Gastrocnemius medialis (tissue), 4 donors: ENCODE data around the gene NR5A1. TPM values are rescaled to one million over a fixed set of nuclear protein-coding genes. Genes with fewer than 3 reads are reported as not detected.

ENCODE experiments used
- ATAC-seq, 2 donors: fragments of 150-250 bp; one replicate each; pipeline ENCODE4 v1.9.1; 2016
- DNase-seq, 2 donors: peaks; one replicate each; pipeline ENCODE4 v3.0.0-alpha.2; 2019
- H3K27ac ChIP-seq, 4 donors: fragments of 200-600 bp; sonication (generic); 1 replicate in 1 of 4; 2 replicates in 3 of 4; pipeline ENCODE4 v1.5.1; 2016 to 2018; ENCODE audit warnings: mild to moderate bottlenecking in 2 of 4, moderate library complexity in 1 of 4
- H3K27me3 ChIP-seq, 3 donors: fragments of 200-600 bp; sonication (generic) in 2 of 3; 1 replicate in 1 of 3; 2 replicates in 2 of 3; pipeline versions ENCODE4 v1.5.1 to v1.6.0; 2016 to 2019; ENCODE audit warnings: mild to moderate bottlenecking in 1 of 3, moderate library complexity in 1 of 3
- H3K36me3 ChIP-seq, 2 donors: fragments of 200-600 bp; sonication (generic) in 1 of 2; one replicate each; pipeline ENCODE4 v1.5.1; 2017 to 2018
- H3K4me1 ChIP-seq, 2 donors: fragments of 200-600 bp; sonication (generic) in 1 of 2; one replicate each; pipeline ENCODE4 v1.5.1; 2016 to 2017; ENCODE audit warnings: mild to moderate bottlenecking in 2 of 2
- H3K4me3 ChIP-seq, 4 donors: fragments of 200-600 bp; sonication (generic) in 3 of 4; 1 replicate in 1 of 4; 2 replicates in 3 of 4; pipeline ENCODE4 v1.5.1; 2016 to 2019; ENCODE audit warnings: mild to moderate bottlenecking in 2 of 4
- H3K9me3 ChIP-seq, 3 donors: fragments of 200-600 bp; sonication (generic) in 2 of 3; 1 replicate in 1 of 3; 2 replicates in 2 of 3; pipeline ENCODE4 v1.5.1; 2016 to 2019
- POLR2A ChIP-seq, 2 donors: fragments of 450-650 bp; IDR thresholded peaks; one replicate each; pipeline ENCODE4 v1.6.1; 2017; ENCODE audit warnings: antibody characterized with exemption in 2 of 2, mild to moderate bottlenecking in 2 of 2, moderate library complexity in 2 of 2
- in situ Hi-C, 4 donors: fragments of 200-750 bp; cut with MboI; loops; one replicate each; pipeline versions ENCODE4 v1.15.0 to v1.8.0; 2017; ENCODE audit warnings: low sequenced_read_pairs in 4 of 4
- intact Hi-C: fragments of 100-400 bp; cut with DNase I; formaldehyde crosslinking; loops from one replicate; pipeline ENCODE4 v1.15.1; 2023; ENCODE audit warnings: low total_unique reads
- total RNA-seq, 4 donors: library from RNA; depleted of rRNA; stranded (reverse); fragments of >200 nt; gene quantifications; one replicate each; pipeline versions ENCODE4 v1.1.0 to v1.2.3, GENCODE V29; 2016
- TF ChIP-seq, protein P1 (sequence below), 5 experiments: fragments of 450-650 bp in 3 of 5; fragments of 200-600 bp in 2 of 5; sonication (generic) in 2 of 5; IDR thresholded peaks in 4 of 5; conservative IDR thresholded peaks in 1 of 5; 1 replicate in 4 of 5; 2 replicates in 1 of 5; pipeline ENCODE4 v1.5.1; 2016 to 2019; ENCODE audit warnings: antibody characterized with exemption in 5 of 5, mild to moderate bottlenecking in 3 of 5, moderate library complexity in 3 of 5

Gene NR5A1
- total RNA-seq, 4 donors from 2014 or later = not detected

- TF ChIP-seq POLR2A (IDR thresholded peaks at IDR 0.05) = no peak
- TF ChIP-seq, protein P1, sequence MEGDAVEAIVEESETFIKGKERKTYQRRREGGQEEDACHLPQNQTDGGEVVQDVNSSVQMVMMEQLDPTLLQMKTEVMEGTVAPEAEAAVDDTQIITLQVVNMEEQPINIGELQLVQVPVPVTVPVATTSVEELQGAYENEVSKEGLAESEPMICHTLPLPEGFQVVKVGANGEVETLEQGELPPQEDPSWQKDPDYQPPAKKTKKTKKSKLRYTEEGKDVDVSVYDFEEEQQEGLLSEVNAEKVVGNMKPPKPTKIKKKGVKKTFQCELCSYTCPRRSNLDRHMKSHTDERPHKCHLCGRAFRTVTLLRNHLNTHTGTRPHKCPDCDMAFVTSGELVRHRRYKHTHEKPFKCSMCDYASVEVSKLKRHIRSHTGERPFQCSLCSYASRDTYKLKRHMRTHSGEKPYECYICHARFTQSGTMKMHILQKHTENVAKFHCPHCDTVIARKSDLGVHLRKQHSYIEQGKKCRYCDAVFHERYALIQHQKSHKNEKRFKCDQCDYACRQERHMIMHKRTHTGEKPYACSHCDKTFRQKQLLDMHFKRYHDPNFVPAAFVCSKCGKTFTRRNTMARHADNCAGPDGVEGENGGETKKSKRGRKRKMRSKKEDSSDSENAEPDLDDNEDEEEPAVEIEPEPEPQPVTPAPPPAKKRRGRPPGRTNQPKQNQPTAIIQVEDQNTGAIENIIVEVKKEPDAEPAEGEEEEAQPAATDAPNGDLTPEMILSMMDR (IDR thresholded peaks at IDR 0.05 in 4 of 5, conservative IDR thresholded peaks at IDR 0.05 in 1 of 5) = no peak
- in situ Hi-C loops (no loop called here), intact Hi-C loops (no loop called here)
- H3K9me3 ChIP-seq = no peaks in the 10 kb centered on the region
- no peaks in the 10 kb centered on the region for H3K4me1 ChIP-seq
- DNase-seq = no peak
- H3K4me3 ChIP-seq = no peak overlapping the region
- H3K27me3 ChIP-seq = no peaks in the 10 kb centered on the region
- no peak for ATAC-seq
- no peaks in the 10 kb centered on the region for H3K36me3 ChIP-seq
- H3K27ac ChIP-seq = no peak overlapping the region
Measured at GRCh38 chr9:124514125-124514524, 6.9 kb upstream of the NR5A1 start.

DNA sequence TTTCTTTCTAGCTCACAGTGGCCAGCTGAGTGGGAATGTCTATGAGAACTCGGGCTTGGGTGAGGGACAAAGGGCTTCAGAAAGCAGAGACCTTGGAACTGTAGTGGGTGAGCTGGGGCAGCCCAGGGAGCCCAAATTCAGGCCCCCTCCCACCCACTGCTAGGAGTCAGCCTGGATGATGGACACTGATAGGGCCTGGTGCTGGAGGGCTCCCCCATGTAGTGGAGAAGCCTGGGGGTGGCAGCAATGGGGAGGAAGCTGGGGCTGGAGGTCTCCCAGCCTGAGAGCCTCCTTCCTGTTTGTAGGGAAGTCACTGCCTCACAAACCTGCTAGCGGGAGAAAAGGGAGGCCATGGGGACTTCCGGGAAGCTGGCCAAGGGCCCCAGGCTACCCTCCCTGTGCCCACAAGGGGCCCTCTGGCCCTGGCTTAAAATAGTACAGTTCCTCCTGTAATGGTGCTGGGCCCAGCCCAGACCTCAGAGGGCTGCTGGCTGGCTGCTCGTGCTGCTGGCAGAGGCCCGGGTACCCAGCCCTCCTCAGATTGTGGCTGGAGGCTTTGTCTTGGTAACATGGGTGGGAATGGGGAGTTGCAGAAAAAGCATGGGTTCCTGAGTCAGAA is 6.3 kb upstream of the NR5A1 start:
- Histone ChIP-seq H3K27ac (no peak overlapping the region), H3K4me3 (no peak overlapping the region), H3K27me3 (no peaks in the 10 kb centered on the region), H3K4me1 (no peaks in the 10 kb centered on the region), H3K36me3 (no peaks in the 10 kb centered on the region), H3K9me3 (no peaks in the 10 kb centered on the region)
- in situ Hi-C loops = no loop called here
- ATAC-seq (no peak), DNase-seq (no peak)
- intact Hi-C loops = no loop called here
- TF ChIP-seq, protein P1 (IDR thresholded peaks at IDR 0.05 in 4 of 5, conservative IDR thresholded peaks at IDR 0.05 in 1 of 5) = no peak
- TF ChIP-seq POLR2A (IDR thresholded peaks at IDR 0.05) = no peak

DNA sequence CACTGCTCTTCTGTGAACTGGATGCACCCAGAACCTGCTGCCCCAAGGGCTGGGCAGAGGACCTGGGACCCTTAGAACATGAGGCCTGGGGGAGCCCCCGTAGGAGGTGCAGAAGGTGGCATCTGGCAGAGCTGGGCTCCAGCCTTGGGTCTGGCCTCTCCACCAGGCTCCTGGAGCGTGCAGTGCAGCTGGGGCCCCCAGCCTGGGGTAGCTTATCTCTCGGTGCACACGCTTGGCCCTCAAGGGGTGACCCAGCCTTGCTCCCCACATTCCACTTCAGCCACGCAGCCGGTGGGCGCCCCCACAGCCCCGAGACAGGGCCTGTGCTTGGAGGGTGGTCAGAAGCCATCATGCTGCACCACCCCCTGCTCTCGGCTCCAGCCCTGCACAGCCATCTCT is 5.6 kb upstream of the NR5A1 start:
- intact Hi-C loops (no loop called here), in situ Hi-C loops (no loop called here)
- no peak overlapping the region for H3K4me3 ChIP-seq
- TF ChIP-seq, protein P1 (IDR thresholded peaks at IDR 0.05 in 4 of 5, conservative IDR thresholded peaks at IDR 0.05 in 1 of 5) = no peak
- no peak for TF ChIP-seq POLR2A (IDR thresholded peaks at IDR 0.05)
- H3K4me1 ChIP-seq = no peaks in the 10 kb centered on the region
- no peaks in the 10 kb centered on the region for H3K9me3 ChIP-seq
- no peak for DNase-seq
- ATAC-seq = no peak
- no peak overlapping the region for H3K27ac ChIP-seq
- no peaks in the 10 kb centered on the region for H3K27me3 ChIP-seq
- no peaks in the 10 kb centered on the region for H3K36me3 ChIP-seq

- Histone ChIP-seq H3K36me3 (no peaks in the 10 kb centered on the region), H3K4me3 (no peak overlapping the region), H3K9me3 (no peaks in the 10 kb centered on the region), H3K27me3 (no peaks in the 10 kb centered on the region), H3K4me1 (no peaks in the 10 kb centered on the region), H3K27ac (no peak overlapping the region)
- ATAC-seq (no peak), DNase-seq (no peak)
- TF ChIP-seq, protein P1 (IDR thresholded peaks at IDR 0.05 in 4 of 5, conservative IDR thresholded peaks at IDR 0.05 in 1 of 5) = no peak
- TF ChIP-seq POLR2A (IDR thresholded peaks at IDR 0.05) = no peak
- intact Hi-C loops (no loop called here), in situ Hi-C loops (no loop called here)
Measured at GRCh38 chr9:124511891-124512805, 4.9 kb upstream of the NR5A1 start.
